ENCODE measurements around the gene PDE9A. TPM values are rescaled to one million over a fixed set of nuclear protein-coding genes. Genes with fewer than 3 reads are reported as not detected.
A peak's percentile ranks its signal among the peaks of the same experiment; 100 is the strongest.

PDE9A gene
- total and polyA plus RNA-seq, 4 experiments from 2014 or later, result 2.2 to 9.2 (median 5.3) TPM

DNA sequence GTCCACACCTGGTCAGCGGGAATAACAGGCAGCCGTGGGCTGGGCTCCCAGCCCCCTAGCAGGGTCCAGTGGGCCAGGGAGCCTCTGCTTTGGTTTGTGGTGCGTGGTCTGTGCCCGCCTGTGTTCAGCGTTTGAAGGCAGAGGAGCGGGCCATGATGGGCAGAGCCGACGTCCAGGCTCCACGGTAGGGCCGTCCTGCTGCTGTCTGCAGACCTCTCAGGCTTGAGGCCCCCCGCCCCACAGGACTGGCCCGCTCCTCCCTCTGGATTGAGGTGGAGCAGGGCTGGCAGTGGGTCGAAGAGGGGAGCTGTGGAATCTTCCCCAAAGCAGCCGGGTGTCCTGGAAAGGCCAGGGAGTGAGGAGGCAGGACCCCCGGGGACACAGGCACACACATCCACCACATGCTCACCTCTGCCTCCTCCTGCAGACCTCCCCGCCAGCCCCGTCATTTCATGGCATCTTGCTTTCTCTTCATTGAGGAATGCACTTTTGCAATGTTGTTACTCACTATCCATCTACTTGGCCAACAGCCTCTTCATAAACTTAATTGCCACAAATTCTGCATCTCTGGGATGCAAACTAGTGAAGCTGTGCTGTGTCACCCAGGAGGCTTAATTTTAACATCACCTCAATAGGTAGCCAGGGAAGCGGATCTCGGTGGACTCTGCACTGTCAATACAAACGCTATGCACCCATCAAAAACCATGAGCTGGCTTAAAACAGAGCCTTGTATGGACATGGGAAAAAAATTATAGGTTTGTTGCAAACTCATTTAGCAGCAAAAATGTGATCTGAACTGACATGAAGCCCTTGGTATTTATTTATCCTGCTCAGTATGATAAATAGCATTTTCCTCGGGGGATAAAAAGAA is 85.9 kb downstream of the PDE9A start:
- intact Hi-C loops (cut with micrococcal nuclease), result no loop called here
- no peaks in the 10 kb centered on the region for H3K9me3 ChIP-seq (ENCODE audit: control insufficient read depth in 1 of 2, low read length in 2 of 2)
- Mint-ChIP-seq H3K27ac (peak overlapping the region in 6 of 7 donors; percentile 36 to 100 (median 80)), H3K9me3 (no peaks in the 10 kb centered on the region), H3K4me3 (no peak overlapping the region), H3K27me3 (no peaks in the 10 kb centered on the region), H3K4me1 (peaks cover 15 to 47% (median 36%) of the 10 kb centered on the region in 4 donors), H3K36me3 (peaks cover 1 to 3% of the 10 kb centered on the region in 2 donors)
- H3K36me3 ChIP-seq (ENCODE audit: insufficient read depth, low read length), result no peaks in the 10 kb centered on the region
- no peak overlapping the region for H3K4me3 ChIP-seq (ENCODE audit: low read length in 2 of 2)
- no peak for DNase-seq
- no peaks in the 10 kb centered on the region for H3K27me3 ChIP-seq (ENCODE audit: insufficient read depth, low read length)
- peaks cover 38% of the 10 kb centered on the region for H3K4me1 ChIP-seq (ENCODE audit: insufficient read depth, low read length)
- ChIA-PET POLR2A (ENCODE audit: partially characterized antibody) (interaction anchor here (1.9 to 6.0 kb wide), 2 partner anchors 8 to 44 kb away, joined by 8 to 64 read pairs; no protein-coding TSS in a partner anchor), CTCF (ENCODE audit: partially characterized antibody) (no interaction called here)
- no peak overlapping the region for H3K27ac ChIP-seq (ENCODE audit: low read depth, low read length)

DNA sequence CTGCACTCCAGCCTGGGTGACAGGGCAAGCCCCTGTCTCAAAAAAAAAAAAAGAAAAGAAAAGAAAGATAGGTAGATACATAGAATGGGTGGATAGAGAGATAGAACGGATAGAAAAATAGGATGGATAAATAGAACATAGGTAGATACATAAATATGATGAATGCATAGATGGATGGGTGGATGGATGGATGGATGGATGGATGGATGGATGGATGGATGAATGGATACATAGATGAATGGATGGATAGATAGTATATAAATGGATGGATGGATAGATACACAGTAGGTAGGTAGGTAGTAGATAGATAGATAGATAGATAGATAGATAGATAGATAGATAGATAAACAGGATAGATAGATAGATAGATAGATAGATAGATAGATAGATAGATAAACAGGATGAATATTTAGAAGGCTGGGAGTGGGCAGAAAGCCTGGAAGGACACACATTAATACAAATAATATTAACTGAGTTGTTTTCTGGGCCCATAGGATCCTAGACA is 87.0 kb downstream of the PDE9A start:
- Mint-ChIP-seq H3K36me3 (peaks cover 0 to 1% of the 10 kb centered on the region in 2 donors), H3K27me3 (no peaks in the 10 kb centered on the region), H3K4me3 (no peak overlapping the region), H3K27ac (peak overlapping the region in 3 of 7 donors; percentile 14 to 85 (median 48)), H3K9me3 (no peaks in the 10 kb centered on the region), H3K4me1 (peaks cover 11 to 41% (median 28%) of the 10 kb centered on the region in 4 donors)
- Histone ChIP-seq H3K4me3 (ENCODE audit: low read length in 2 of 2) (no peak overlapping the region), H3K36me3 (ENCODE audit: insufficient read depth, low read length) (no peaks in the 10 kb centered on the region), H3K27me3 (ENCODE audit: insufficient read depth, low read length) (no peaks in the 10 kb centered on the region), H3K4me1 (ENCODE audit: insufficient read depth, low read length) (peaks cover 27% of the 10 kb centered on the region), H3K27ac (ENCODE audit: low read depth, low read length) (no peak overlapping the region), H3K9me3 (ENCODE audit: control insufficient read depth in 1 of 2, low read length in 2 of 2) (no peaks in the 10 kb centered on the region)
- ChIA-PET CTCF (ENCODE audit: partially characterized antibody) (no interaction called here), POLR2A (ENCODE audit: partially characterized antibody) (no interaction called here)
- no peak for DNase-seq
- intact Hi-C loops (cut with micrococcal nuclease), result no loop called here

DNA sequence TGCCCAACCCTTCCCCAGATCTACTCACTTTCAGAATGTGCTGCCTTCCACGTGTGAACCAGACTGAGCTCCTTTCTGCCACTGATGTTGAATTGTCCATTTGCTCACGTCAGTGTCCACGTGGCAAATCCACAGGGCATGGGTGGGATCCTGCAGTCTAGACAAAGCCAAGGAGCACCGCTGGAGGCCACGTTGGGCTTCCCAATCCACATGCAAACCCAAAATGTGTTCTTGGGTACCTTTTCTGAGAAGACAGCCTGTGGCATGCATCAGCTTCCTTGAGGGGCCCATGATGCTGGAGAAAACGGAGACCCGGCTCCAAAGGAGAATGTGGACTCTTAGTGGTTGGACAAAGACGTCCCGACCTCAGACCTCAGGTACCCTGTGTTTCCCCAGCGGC is 87.6 kb downstream of the PDE9A start:
- Mint-ChIP-seq H3K27ac (no peak overlapping the region), H3K4me1 (peaks cover 9 to 37% (median 25%) of the 10 kb centered on the region in 4 donors), H3K27me3 (no peaks in the 10 kb centered on the region), H3K9me3 (no peaks in the 10 kb centered on the region), H3K36me3 (no peaks in the 10 kb centered on the region), H3K4me3 (no peak overlapping the region)
- Histone ChIP-seq H3K9me3 (ENCODE audit: control insufficient read depth in 1 of 2, low read length in 2 of 2) (no peaks in the 10 kb centered on the region), H3K27me3 (ENCODE audit: insufficient read depth, low read length) (no peaks in the 10 kb centered on the region), H3K4me3 (ENCODE audit: low read length in 2 of 2) (no peak overlapping the region), H3K36me3 (ENCODE audit: insufficient read depth, low read length) (no peaks in the 10 kb centered on the region), H3K27ac (ENCODE audit: low read depth, low read length) (no peak overlapping the region), H3K4me1 (ENCODE audit: insufficient read depth, low read length) (peaks cover 33% of the 10 kb centered on the region)
- ChIA-PET POLR2A (ENCODE audit: partially characterized antibody) (no interaction called here), CTCF (ENCODE audit: partially characterized antibody) (no interaction called here)
- no peak for DNase-seq
- intact Hi-C loops (cut with micrococcal nuclease), result no loop called here

DNA sequence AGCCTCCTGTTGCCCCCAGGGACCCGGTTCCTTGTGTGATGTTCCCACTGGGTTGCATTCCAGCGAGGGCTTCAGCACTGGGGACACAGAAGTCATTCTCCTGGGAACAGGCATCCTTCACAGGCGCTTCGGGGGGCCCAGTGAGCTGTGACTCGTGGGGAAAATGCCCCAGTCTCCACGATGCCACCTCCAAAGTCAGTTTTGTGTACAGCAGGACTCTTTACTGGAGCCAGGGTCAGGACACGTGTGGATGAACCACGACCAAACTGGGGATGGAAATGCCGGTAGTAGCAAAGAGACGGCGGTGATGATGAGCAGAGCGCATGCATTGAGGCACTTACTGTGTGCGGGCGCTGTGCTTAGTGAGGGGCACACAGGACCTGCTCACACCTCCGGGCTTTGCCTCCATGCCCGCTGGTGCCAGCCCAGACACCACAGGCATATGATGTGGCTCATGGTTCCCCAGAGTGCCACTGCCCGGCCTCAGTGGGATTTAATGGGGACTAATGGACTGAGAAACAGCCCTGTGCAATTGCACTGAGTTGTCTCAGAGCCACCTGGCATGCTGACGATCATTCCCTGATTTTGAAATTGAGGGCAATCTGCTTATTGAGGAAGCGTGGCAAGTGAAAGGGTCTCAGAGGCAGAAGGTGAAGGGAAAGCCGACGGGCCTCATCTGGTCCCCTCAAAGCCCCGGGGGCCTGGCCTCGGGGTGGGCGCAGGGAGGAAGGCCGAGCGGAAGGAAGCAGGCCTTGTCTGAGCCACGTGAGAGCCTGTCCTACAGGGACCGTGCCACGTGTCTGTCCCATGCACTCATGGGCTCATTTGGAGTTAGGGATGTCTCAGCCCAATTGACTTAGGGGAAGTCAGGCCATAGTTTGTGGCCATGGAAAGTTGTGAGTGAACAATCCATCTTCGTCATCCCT is 91.4 kb downstream of the PDE9A start:
- H3K27me3 Mint-ChIP-seq, result no peaks in the 10 kb centered on the region
- CTCF ChIA-PET (ENCODE audit: partially characterized antibody), result no interaction called here
- no peak overlapping the region for H3K27ac ChIP-seq (ENCODE audit: low read depth, low read length)
- no peaks in the 10 kb centered on the region for H3K9me3 ChIP-seq (ENCODE audit: control insufficient read depth in 1 of 2, low read length in 2 of 2)
- H3K9me3 Mint-ChIP-seq, result peaks cover 0 to 5% (median 0%) of the 10 kb centered on the region in 8 donors
- DNase-seq, result no peak
- no peak overlapping the region for H3K4me3 Mint-ChIP-seq
- intact Hi-C loops (cut with micrococcal nuclease), result loop anchor here (5.0 kb wide), 1 partner anchor 62 kb away; no protein-coding TSS in a partner anchor
- H3K4me3 ChIP-seq (ENCODE audit: low read length in 2 of 2), result no peak overlapping the region
- H3K4me1 Mint-ChIP-seq, result peaks cover 9 to 38% (median 28%) of the 10 kb centered on the region in 4 donors
- peak overlapping the region in 2 of 7 donors; percentile 46 to 80 for H3K27ac Mint-ChIP-seq
- peaks cover 0 to 4% of the 10 kb centered on the region in 2 donors for H3K36me3 Mint-ChIP-seq
- H3K4me1 ChIP-seq (ENCODE audit: insufficient read depth, low read length), result peaks cover 29% of the 10 kb centered on the region
- POLR2A ChIA-PET (ENCODE audit: partially characterized antibody), result interaction anchor here (3.6 kb wide), 1 partner anchor 9 kb away, joined by 64 read pairs; no protein-coding TSS in a partner anchor
- H3K27me3 ChIP-seq (ENCODE audit: insufficient read depth, low read length), result no peaks in the 10 kb centered on the region
- H3K36me3 ChIP-seq (ENCODE audit: insufficient read depth, low read length), result no peaks in the 10 kb centered on the region

DNA sequence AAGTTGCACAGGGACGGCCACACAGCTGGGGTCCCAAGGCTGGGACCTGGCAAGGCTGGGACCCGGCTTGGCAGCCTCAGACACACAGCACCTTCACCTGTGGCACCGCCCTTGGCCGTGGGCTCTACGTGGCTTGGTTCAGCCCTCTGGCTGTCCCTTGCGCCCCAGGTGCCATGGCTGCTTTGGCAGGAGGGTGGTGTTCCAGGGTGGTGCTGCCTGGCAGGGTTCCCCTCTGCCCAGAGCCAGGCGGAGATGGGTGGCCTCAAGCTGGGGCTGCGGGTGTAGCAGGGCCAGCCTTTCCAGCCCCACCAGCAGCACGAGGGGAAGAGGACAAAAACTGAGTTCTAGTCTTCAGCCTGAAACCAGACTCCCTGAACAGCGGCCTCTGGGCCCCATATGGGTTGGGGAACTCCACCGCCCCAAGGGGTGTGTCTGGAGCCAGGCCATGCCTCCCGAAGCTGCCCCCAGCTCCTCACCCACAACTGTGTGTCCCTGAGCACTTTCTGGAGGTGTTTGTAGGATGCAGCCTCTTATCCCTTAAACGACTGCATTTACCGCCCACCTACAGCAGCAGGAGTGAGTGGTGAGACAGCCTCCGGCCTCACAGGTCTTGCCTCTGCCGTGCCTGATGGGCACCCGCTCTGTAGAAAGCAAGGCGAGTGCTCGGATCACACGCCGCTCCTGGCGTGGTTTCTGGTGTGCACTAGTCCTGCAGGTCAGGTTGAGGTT is 92.3 kb downstream of the PDE9A start:
- H3K36me3 ChIP-seq (ENCODE audit: insufficient read depth, low read length), result no peaks in the 10 kb centered on the region
- Mint-ChIP-seq H3K4me1 (peaks cover 9 to 38% (median 28%) of the 10 kb centered on the region in 4 donors), H3K4me3 (peak overlapping the region in 6 of 8 donors; percentile 45 to 84 (median 71)), H3K36me3 (peaks cover 0 to 4% of the 10 kb centered on the region in 2 donors), H3K27me3 (no peaks in the 10 kb centered on the region), H3K27ac (peak overlapping the region in 6 of 7 donors; percentile 93 to 99 (median 96)), H3K9me3 (peaks cover 0 to 5% (median 0%) of the 10 kb centered on the region in 8 donors)
- intact Hi-C loops (cut with micrococcal nuclease), result loop anchor here (2.0 to 5.0 kb wide), 2 partner anchors 63 to 73 kb away; no protein-coding TSS in a partner anchor
- POLR2A ChIA-PET (ENCODE audit: partially characterized antibody), result interaction anchor here (2.3 to 3.6 kb wide), 3 partner anchors 10 to 147 kb away, joined by 9 to 64 read pairs (median 35); partner anchors contain the start of gene NDUFV3
- DNase-seq, result no peak
- H3K27me3 ChIP-seq (ENCODE audit: insufficient read depth, low read length), result no peaks in the 10 kb centered on the region
- no peaks in the 10 kb centered on the region for H3K9me3 ChIP-seq (ENCODE audit: control insufficient read depth in 1 of 2, low read length in 2 of 2)
- H3K27ac ChIP-seq (ENCODE audit: low read depth, low read length), result no peak overlapping the region
- H3K4me1 ChIP-seq (ENCODE audit: insufficient read depth, low read length), result peaks cover 29% of the 10 kb centered on the region
- H3K4me3 ChIP-seq (ENCODE audit: low read length in 2 of 2), result no peak overlapping the region
- CTCF ChIA-PET (ENCODE audit: partially characterized antibody), result interaction anchor here (1.2 to 1.5 kb wide), 2 partner anchors 10 to 72 kb away, joined by 3 to 4 read pairs; no protein-coding TSS in a partner anchor

DNA sequence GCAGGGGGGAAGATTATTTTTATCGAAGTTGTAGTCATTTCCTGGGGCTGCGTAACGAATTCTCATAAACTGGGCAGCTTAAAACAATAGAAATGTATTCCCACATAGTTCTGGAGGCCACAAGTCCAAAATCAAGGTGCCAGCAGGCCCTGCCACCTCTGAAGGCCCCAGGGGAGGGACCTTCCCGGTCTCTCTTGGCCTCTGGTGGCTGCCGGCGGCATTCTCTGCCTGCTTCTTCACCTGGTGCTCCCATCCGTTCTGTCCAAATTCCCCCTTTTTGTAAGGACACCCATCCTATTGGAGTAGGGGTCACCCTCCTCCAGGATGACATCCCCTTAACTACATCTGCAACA is 92.8 kb downstream of the PDE9A start:
- intact Hi-C loops (cut with micrococcal nuclease), result loop anchor here (2.0 to 5.0 kb wide), 2 partner anchors 64 to 73 kb away; no protein-coding TSS in a partner anchor
- Mint-ChIP-seq H3K9me3 (peaks cover 0 to 5% (median 0%) of the 10 kb centered on the region in 8 donors), H3K27me3 (no peaks in the 10 kb centered on the region), H3K4me1 (peaks cover 9 to 38% (median 28%) of the 10 kb centered on the region in 4 donors), H3K36me3 (peaks cover 0 to 4% of the 10 kb centered on the region in 2 donors), H3K27ac (peak overlapping the region; percentile 84 to 99 (median 96)), H3K4me3 (peak overlapping the region; percentile 69 to 88 (median 76))
- ChIA-PET POLR2A (ENCODE audit: partially characterized antibody) (interaction anchor here (1.0 to 3.6 kb wide), 6 partner anchors 10 to 147 kb away, joined by 3 to 64 read pairs (median 14); partner anchors contain the start of gene NDUFV3), CTCF (ENCODE audit: partially characterized antibody) (interaction anchor here (1.2 to 2.7 kb wide), 3 partner anchors 9 to 72 kb away, joined by 3 to 10 read pairs (median 4); no protein-coding TSS in a partner anchor)
- DNase-seq, result no peak
- Histone ChIP-seq H3K27me3 (ENCODE audit: insufficient read depth, low read length) (no peaks in the 10 kb centered on the region), H3K4me1 (ENCODE audit: insufficient read depth, low read length) (peaks cover 29% of the 10 kb centered on the region), H3K9me3 (ENCODE audit: control insufficient read depth in 1 of 2, low read length in 2 of 2) (no peaks in the 10 kb centered on the region), H3K4me3 (ENCODE audit: low read length in 2 of 2) (peak overlapping the region in 1 of 2 donors; percentile 5), H3K36me3 (ENCODE audit: insufficient read depth, low read length) (no peaks in the 10 kb centered on the region), H3K27ac (ENCODE audit: low read depth, low read length) (peak overlapping the region; percentile 54)
